ENCODE measurements around the gene MTOR.

MTOR gene

GRCh38 chr1:11215381-11216005 lies 46.9 kb downstream of the MTOR start:
- no peak for TF ChIP-seq CTCF (IDR thresholded peaks at IDR 0.05)
- no peak overlapping the region for H3K27ac ChIP-seq
- no peak overlapping the region for H3K4me3 ChIP-seq
- DNase-seq (ENCODE audit: low spot score), result no peak

- Histone ChIP-seq H3K4me3 (no peak overlapping the region), H3K27ac (no peak overlapping the region)
- no peak for TF ChIP-seq CTCF (IDR thresholded peaks at IDR 0.05)
- no peak for DNase-seq (ENCODE audit: low spot score)
Observed at GRCh38 chr1:11214698-11215380, 47.5 kb downstream of the MTOR start.

GRCh38 chr1:11211925-11212587 lies 50.3 kb downstream of the MTOR start:
- DNase-seq (ENCODE audit: low spot score), result no peak
- TF ChIP-seq CTCF (IDR thresholded peaks at IDR 0.05), result no peak
- H3K4me3 ChIP-seq, result no peak overlapping the region
- no peak overlapping the region for H3K27ac ChIP-seq

GRCh38 chr1:11211461-11211860 lies 50.9 kb downstream of the MTOR start:
- no peak for DNase-seq (ENCODE audit: low spot score)
- no peak overlapping the region for H3K27ac ChIP-seq
- no peak overlapping the region for H3K4me3 ChIP-seq

GRCh38 chr1:11207898-11208611 lies 54.3 kb downstream of the MTOR start:
- H3K4me3 ChIP-seq, result no peak overlapping the region
- DNase-seq (ENCODE audit: low spot score), result no peak
- peak overlapping the region in 1 of 2 donors; percentile 57 for H3K27ac ChIP-seq
- TF ChIP-seq CTCF (IDR thresholded peaks at IDR 0.05), result no peak

More at GRCh38 chr1:11211461-11211860, 50.9 kb downstream of the MTOR start:
- no peak for TF ChIP-seq CTCF (IDR thresholded peaks at IDR 0.05)

GRCh38 chr1:11204396-11205190 lies 57.8 kb downstream of the MTOR start:
- Histone ChIP-seq H3K4me3 (no peak overlapping the region), H3K27ac (no peak overlapping the region)
- DNase-seq (ENCODE audit: low spot score), result no peak
- no peak for TF ChIP-seq CTCF (IDR thresholded peaks at IDR 0.05)
